MCF 10A (cell line): ENCODE data around the gene TIGD7. TPM values are rescaled to one million over a fixed set of nuclear protein-coding genes. Genes with fewer than 3 reads are reported as not detected.

Experiments
- BruUV-seq: library from RNA; stranded (reverse); fragments of 400-500 nt; replicated peaks from 2 replicates; lab custom pipeline; 2021; lab: Mats Ljungman, UMichigan
- CTCF ChIA-PET: fragments of 300-600 bp; sonication (Branson Sonifier 250); formaldehyde crosslinking; extraction: SDS; loops from one replicate; lab custom pipeline; 2021; ENCODE audit warnings: antibody characterized with exemption, inconsistent platforms; lab: Yijun Ruan, JAX
- POLR2A ChIA-PET: fragments of 300-600, 350-650 bp; sonication (Branson Sonifier 250); formaldehyde crosslinking; extraction: SDS; loops from one replicate; lab custom pipeline; 2020; ENCODE audit warnings: antibody characterized with exemption, inconsistent platforms; lab: Yijun Ruan, JAX
- DNase-seq: peaks from one replicate; pipeline ENCODE4 v3.0.0-alpha.2; 2018; ENCODE audit not compliant: unreplicated experiment
- H3K27ac Mint-ChIP-seq: one replicate; pipeline ENCODE4 v1.8.0; 2022; ENCODE audit warnings: mild to moderate bottlenecking, low read depth, mixed read lengths; ENCODE audit not compliant: unreplicated experiment
- H3K27me3 Mint-ChIP-seq: one replicate; pipeline ENCODE4 v1.8.0; 2022; ENCODE audit warnings: mixed read lengths; ENCODE audit not compliant: insufficient read depth, unreplicated experiment
- H3K36me3 Mint-ChIP-seq: one replicate; pipeline ENCODE4 v1.8.0; 2022; ENCODE audit warnings: mild to moderate bottlenecking, moderate library complexity, mixed read lengths; ENCODE audit not compliant: insufficient read depth, unreplicated experiment
- H3K4me1 Mint-ChIP-seq: one replicate; pipeline ENCODE4 v1.8.0; 2022; ENCODE audit warnings: mixed read lengths; ENCODE audit not compliant: insufficient read depth, unreplicated experiment
- H3K4me3 Mint-ChIP-seq: one replicate; pipeline ENCODE4 v1.8.0; 2022; ENCODE audit warnings: mild to moderate bottlenecking, moderate library complexity, mixed read lengths; ENCODE audit not compliant: unreplicated experiment
- H3K9me3 Mint-ChIP-seq: one replicate; pipeline ENCODE4 v1.8.0; 2022; ENCODE audit warnings: mixed read lengths; ENCODE audit not compliant: unreplicated experiment
- CTCF ChIP-seq: fragments of 200-600 bp; IDR thresholded peaks from one replicate; pipeline ENCODE4 v1.8.0; 2022; ENCODE audit warnings: antibody characterized with exemption, mild to moderate bottlenecking; ENCODE audit not compliant: unreplicated experiment
- intact Hi-C: fragments of 100-400 bp; cut with micrococcal nuclease; formaldehyde crosslinking; loops from 2 replicates; pipeline ENCODE4 v1.14.1; 2022
- total RNA-seq: library from RNA; stranded (reverse); gene quantifications from 2 replicates; pipeline ENCODE4 v1.2.3, GENCODE V29; 2022

The TIGD7 gene
- total RNA-seq, 1 experiment from 2014 or later, result 3.4 TPM

GRCh38 chr16:3262517-3262916 lies 42.7 kb downstream of the TIGD7 start:
- Mint-ChIP-seq H3K27ac (peak overlapping the region; percentile 95), H3K27me3 (no peaks in the 10 kb centered on the region), H3K36me3 (peaks cover 15% of the 10 kb centered on the region), H3K4me3 (peak overlapping the region; percentile 89), H3K9me3 (no peaks in the 10 kb centered on the region), H3K4me1 (no peaks in the 10 kb centered on the region)
- CTCF ChIA-PET, result interaction anchor here (0.6 to 1.5 kb wide), 3 partner anchors 8 to 134 kb away, joined by 3 read pairs; no protein-coding TSS in a partner anchor
- TF ChIP-seq CTCF, result no peak
- intact Hi-C loops, result loop anchor here (5.0 kb wide), 1 partner anchor 195 kb away; no protein-coding TSS in a partner anchor
- BruUV-seq, result no TSS peak
- no peak for DNase-seq
- POLR2A ChIA-PET, result interaction anchor here (0.7 to 6.8 kb wide), 10 partner anchors 9 to 195 kb away, joined by 3 to 161 read pairs (median 10); partner anchors contain the start of genes NAA60, ZNF200, ZNF213 and ZNF263

- intact Hi-C loops, result loop anchor here (5.0 kb wide), 1 partner anchor 197 kb away; no protein-coding TSS in a partner anchor
- Mint-ChIP-seq H3K27ac (no peak overlapping the region), H3K4me3 (no peak overlapping the region), H3K36me3 (peaks cover 24% of the 10 kb centered on the region), H3K4me1 (no peaks in the 10 kb centered on the region), H3K27me3 (no peaks in the 10 kb centered on the region), H3K9me3 (no peaks in the 10 kb centered on the region)
- peak; percentile 76 for DNase-seq
- no TSS peak for BruUV-seq
- TF ChIP-seq CTCF, result no peak
- ChIA-PET CTCF (interaction anchor here (0.9 kb wide), 1 partner anchor 10 kb away, joined by 3 read pairs; no protein-coding TSS in a partner anchor), POLR2A (interaction anchor here (0.7 to 0.9 kb wide), 2 partner anchors 11 to 19 kb away, joined by 3 read pairs; no protein-coding TSS in a partner anchor)
Observed at GRCh38 chr16:3259836-3260235, 45.4 kb downstream of the TIGD7 start.

- no peaks in the 10 kb centered on the region for H3K27me3 Mint-ChIP-seq
- peaks cover 17% of the 10 kb centered on the region for H3K36me3 Mint-ChIP-seq
- no peak overlapping the region for H3K4me3 Mint-ChIP-seq
- no peaks in the 10 kb centered on the region for H3K9me3 Mint-ChIP-seq
- DNase-seq, result peak; percentile 87
- BruUV-seq, result no TSS peak
- intact Hi-C loops, result no loop called here
- CTCF ChIA-PET, result interaction anchor here (0.6 to 0.9 kb wide), 3 partner anchors 94 to 935 kb away, joined by 3 to 4 read pairs (median 3); no protein-coding TSS in a partner anchor
- no peak overlapping the region for H3K27ac Mint-ChIP-seq
- POLR2A ChIA-PET, result no interaction called here
- H3K4me1 Mint-ChIP-seq, result no peaks in the 10 kb centered on the region
- TF ChIP-seq CTCF, result no peak
Observed at GRCh38 chr16:3256866-3257465, 48.3 kb downstream of the TIGD7 start.

- DNase-seq, result peak; percentile 94
- TF ChIP-seq CTCF, result no peak
- ChIA-PET CTCF (no interaction called here), POLR2A (no interaction called here)
- Mint-ChIP-seq H3K9me3 (no peaks in the 10 kb centered on the region), H3K27ac (no peak within 1 kb of the TSS), H3K36me3 (peaks cover 17% of the 10 kb centered on the region), H3K4me3 (no peak within 1 kb of the TSS), H3K27me3 (no peaks in the 10 kb centered on the region), H3K4me1 (no peaks in the 10 kb centered on the region)
- intact Hi-C loops, result no loop called here
- no TSS peak for BruUV-seq
Observed at GRCh38 chr16:3256146-3256865, 48.9 kb downstream of the TIGD7 start, which contains the start of gene MEFV. MEFV (minus strand) TSS chr16:3256633; CDS start chr16:3256587, 46 bp downstream.
